ENCODE data around the gene ADAMTS2.

Gene ADAMTS2

GRCh38 chr5:179369530-179369884, 24.2 kb upstream of the ADAMTS2 start:
- H3K27me3 ChIP-seq (ENCODE audit: insufficient read depth, low read length, poor library complexity) = no peaks in the 10 kb centered on the region
- H3K79me2 ChIP-seq (ENCODE audit: control insufficient read depth, insufficient read depth, low read length) = no peaks in the 10 kb centered on the region
- H3K18ac ChIP-seq (ENCODE audit: low read length) = no peak overlapping the region
- no peaks in the 10 kb centered on the region for H3K4me1 ChIP-seq (ENCODE audit: control insufficient read depth, low read depth, low read length)
- no peak overlapping the region for H3K27ac ChIP-seq (ENCODE audit: low read depth, low read length)
- no peak overlapping the region for H3K4me3 ChIP-seq (ENCODE audit: low read length)
- no peak overlapping the region for H2BK5ac ChIP-seq (ENCODE audit: low read length)
- H2BK15ac ChIP-seq (replicated peaks; ENCODE audit: low read depth) = no peak overlapping the region
- H2AK5ac ChIP-seq (ENCODE audit: low read length) = no peak overlapping the region
- H2BK120ac ChIP-seq (ENCODE audit: low read depth, low read length) = no peak overlapping the region
- H3K9ac ChIP-seq (ENCODE audit: low read length) = no peak overlapping the region
- H3K4ac ChIP-seq (ENCODE audit: low read depth, low read length) = no peak overlapping the region
- H3K56ac ChIP-seq (ENCODE audit: low read length) = no peak overlapping the region
- no peaks in the 10 kb centered on the region for H3K79me1 ChIP-seq (ENCODE audit: low read length)
- no peak for DNase-seq
- no peak overlapping the region for H4K5ac ChIP-seq (ENCODE audit: low read length)
- WGBS (ENCODE audit: extremely low coverage, insufficient coverage, low lambda C conversion rate) = no CpG with 5 or more reads among the region's 6 CpGs
- no peak overlapping the region for H3K23ac ChIP-seq (ENCODE audit: low read length)
- H3K4me2 ChIP-seq (ENCODE audit: low read length) = no peak overlapping the region
- H3K36me3 ChIP-seq (ENCODE audit: control insufficient read depth, insufficient read depth, low read length) = no peaks in the 10 kb centered on the region
- H4K8ac ChIP-seq (ENCODE audit: low read depth, low read length) = no peak overlapping the region

GRCh38 chr5:179368806-179369529, 23.7 kb upstream of the ADAMTS2 start:
- Histone ChIP-seq H2BK15ac (replicated peaks; ENCODE audit: low read depth) (no peak overlapping the region), H2AK5ac (ENCODE audit: low read length) (no peak overlapping the region), H4K8ac (ENCODE audit: low read depth, low read length) (no peak overlapping the region), H3K18ac (ENCODE audit: low read length) (no peak overlapping the region), H3K4me2 (ENCODE audit: low read length) (no peak overlapping the region), H3K23ac (ENCODE audit: low read length) (no peak overlapping the region), H3K4me1 (ENCODE audit: control insufficient read depth, low read depth, low read length) (no peaks in the 10 kb centered on the region), H3K27ac (ENCODE audit: low read depth, low read length) (no peak overlapping the region), H3K56ac (ENCODE audit: low read length) (no peak overlapping the region), H3K4ac (ENCODE audit: low read depth, low read length) (no peak overlapping the region), H3K36me3 (ENCODE audit: control insufficient read depth, insufficient read depth, low read length) (no peaks in the 10 kb centered on the region), H3K27me3 (ENCODE audit: insufficient read depth, low read length, poor library complexity) (no peaks in the 10 kb centered on the region), H3K79me1 (ENCODE audit: low read length) (no peaks in the 10 kb centered on the region), H2BK120ac (ENCODE audit: low read depth, low read length) (no peak overlapping the region), H3K79me2 (ENCODE audit: control insufficient read depth, insufficient read depth, low read length) (no peaks in the 10 kb centered on the region), H3K4me3 (ENCODE audit: low read length) (no peak overlapping the region), H3K9ac (ENCODE audit: low read length) (no peak overlapping the region), H4K5ac (ENCODE audit: low read length) (no peak overlapping the region), H2BK5ac (ENCODE audit: low read length) (no peak overlapping the region)
- DNase-seq = no peak
- WGBS (ENCODE audit: extremely low coverage, insufficient coverage, low lambda C conversion rate) = no CpG with 5 or more reads among the region's 17 CpGs

GRCh38 chr5:179368126-179368805, 23.0 kb upstream of the ADAMTS2 start:
- no peaks in the 10 kb centered on the region for H3K79me1 ChIP-seq (ENCODE audit: low read length)
- no peak overlapping the region for H2BK15ac ChIP-seq (replicated peaks; ENCODE audit: low read depth)
- no peak overlapping the region for H2BK5ac ChIP-seq (ENCODE audit: low read length)
- H3K18ac ChIP-seq (ENCODE audit: low read length) = no peak overlapping the region
- H3K4me3 ChIP-seq (ENCODE audit: low read length) = no peak overlapping the region
- no peak overlapping the region for H3K9ac ChIP-seq (ENCODE audit: low read length)
- no peaks in the 10 kb centered on the region for H3K4me1 ChIP-seq (ENCODE audit: control insufficient read depth, low read depth, low read length)
- no peak overlapping the region for H3K23ac ChIP-seq (ENCODE audit: low read length)
- H3K56ac ChIP-seq (ENCODE audit: low read length) = peak overlapping the region; percentile 7
- no peak overlapping the region for H4K5ac ChIP-seq (ENCODE audit: low read length)
- H3K4me2 ChIP-seq (ENCODE audit: low read length) = no peak overlapping the region
- H3K4ac ChIP-seq (ENCODE audit: low read depth, low read length) = no peak overlapping the region
- H3K36me3 ChIP-seq (ENCODE audit: control insufficient read depth, insufficient read depth, low read length) = no peaks in the 10 kb centered on the region
- no peak overlapping the region for H4K8ac ChIP-seq (ENCODE audit: low read depth, low read length)
- H2BK120ac ChIP-seq (ENCODE audit: low read depth, low read length) = no peak overlapping the region
- no peak for DNase-seq
- no peaks in the 10 kb centered on the region for H3K79me2 ChIP-seq (ENCODE audit: control insufficient read depth, insufficient read depth, low read length)
- H3K27me3 ChIP-seq (ENCODE audit: insufficient read depth, low read length, poor library complexity) = no peaks in the 10 kb centered on the region
- WGBS (ENCODE audit: extremely low coverage, insufficient coverage, low lambda C conversion rate) = no CpG with 5 or more reads among the region's 18 CpGs
- H2AK5ac ChIP-seq (ENCODE audit: low read length) = no peak overlapping the region
- no peak overlapping the region for H3K27ac ChIP-seq (ENCODE audit: low read depth, low read length)

- no peaks in the 10 kb centered on the region for H3K79me1 ChIP-seq (ENCODE audit: low read length)
- H4K8ac ChIP-seq (ENCODE audit: low read depth, low read length) = no peak overlapping the region
- no peaks in the 10 kb centered on the region for H3K36me3 ChIP-seq (ENCODE audit: control insufficient read depth, insufficient read depth, low read length)
- WGBS (ENCODE audit: extremely low coverage, insufficient coverage, low lambda C conversion rate) = no CpG with 5 or more reads among the region's 12 CpGs
- no peaks in the 10 kb centered on the region for H3K27me3 ChIP-seq (ENCODE audit: insufficient read depth, low read length, poor library complexity)
- no peak overlapping the region for H3K23ac ChIP-seq (ENCODE audit: low read length)
- no peak overlapping the region for H3K18ac ChIP-seq (ENCODE audit: low read length)
- no peak overlapping the region for H3K4me3 ChIP-seq (ENCODE audit: low read length)
- no peaks in the 10 kb centered on the region for H3K4me1 ChIP-seq (ENCODE audit: control insufficient read depth, low read depth, low read length)
- no peak overlapping the region for H3K4me2 ChIP-seq (ENCODE audit: low read length)
- H3K56ac ChIP-seq (ENCODE audit: low read length) = no peak overlapping the region
- H3K79me2 ChIP-seq (ENCODE audit: control insufficient read depth, insufficient read depth, low read length) = no peaks in the 10 kb centered on the region
- no peak overlapping the region for H2AK5ac ChIP-seq (ENCODE audit: low read length)
- H3K27ac ChIP-seq (ENCODE audit: low read depth, low read length) = no peak overlapping the region
- no peak overlapping the region for H4K5ac ChIP-seq (ENCODE audit: low read length)
- no peak overlapping the region for H2BK15ac ChIP-seq (replicated peaks; ENCODE audit: low read depth)
- no peak overlapping the region for H2BK5ac ChIP-seq (ENCODE audit: low read length)
- H3K9ac ChIP-seq (ENCODE audit: low read length) = no peak overlapping the region
- no peak for DNase-seq
- H3K4ac ChIP-seq (ENCODE audit: low read depth, low read length) = no peak overlapping the region
- H2BK120ac ChIP-seq (ENCODE audit: low read depth, low read length) = no peak overlapping the region
Measured at GRCh38 chr5:179367491-179367890, 22.2 kb upstream of the ADAMTS2 start.

- no peak overlapping the region for H2AK5ac ChIP-seq (ENCODE audit: low read length)
- H3K27me3 ChIP-seq (ENCODE audit: insufficient read depth, low read length, poor library complexity) = no peaks in the 10 kb centered on the region
- no peak overlapping the region for H3K56ac ChIP-seq (ENCODE audit: low read length)
- no peak overlapping the region for H3K9ac ChIP-seq (ENCODE audit: low read length)
- no peak overlapping the region for H3K27ac ChIP-seq (ENCODE audit: low read depth, low read length)
- H3K4me1 ChIP-seq (ENCODE audit: control insufficient read depth, low read depth, low read length) = no peaks in the 10 kb centered on the region
- H3K79me2 ChIP-seq (ENCODE audit: control insufficient read depth, insufficient read depth, low read length) = no peaks in the 10 kb centered on the region
- no peak overlapping the region for H3K23ac ChIP-seq (ENCODE audit: low read length)
- H2BK120ac ChIP-seq (ENCODE audit: low read depth, low read length) = no peak overlapping the region
- H2BK15ac ChIP-seq (replicated peaks; ENCODE audit: low read depth) = no peak overlapping the region
- no peaks in the 10 kb centered on the region for H3K36me3 ChIP-seq (ENCODE audit: control insufficient read depth, insufficient read depth, low read length)
- H3K18ac ChIP-seq (ENCODE audit: low read length) = no peak overlapping the region
- H4K5ac ChIP-seq (ENCODE audit: low read length) = no peak overlapping the region
- H3K4me2 ChIP-seq (ENCODE audit: low read length) = no peak overlapping the region
- WGBS (ENCODE audit: extremely low coverage, insufficient coverage, low lambda C conversion rate) = no CpG with 5 or more reads among the region's 18 CpGs
- H4K8ac ChIP-seq (ENCODE audit: low read depth, low read length) = no peak overlapping the region
- H3K4ac ChIP-seq (ENCODE audit: low read depth, low read length) = no peak overlapping the region
- no peak overlapping the region for H2BK5ac ChIP-seq (ENCODE audit: low read length)
- H3K79me1 ChIP-seq (ENCODE audit: low read length) = no peaks in the 10 kb centered on the region
- no peak overlapping the region for H3K4me3 ChIP-seq (ENCODE audit: low read length)
- DNase-seq = no peak
Measured at GRCh38 chr5:179362355-179362754, 17.1 kb upstream of the ADAMTS2 start.
